ES-I3 (cell line): ENCODE results near the gene FOXE1.

ENCODE experiments used
- H3K36me3 ChIP-seq: 2 replicates; pipeline ENCODE4 v1.6.1; 2013; ENCODE audit warnings: mild to moderate bottlenecking, low read length, control low read depth, moderate library complexity; ENCODE audit not compliant: insufficient read depth
- H3K4me1 ChIP-seq: 2 replicates; pipeline ENCODE4 v1.6.1; 2013; ENCODE audit warnings: mild to moderate bottlenecking, control low read depth, low read length; ENCODE audit not compliant: insufficient read depth
- H3K9ac ChIP-seq: 2 replicates; pipeline ENCODE4 v1.6.1; 2013; ENCODE audit warnings: low read depth, mild to moderate bottlenecking, low read length, moderate library complexity
- H3K9me3 ChIP-seq: 2 replicates; pipeline ENCODE4 v1.6.1; 2013; ENCODE audit warnings: mild to moderate bottlenecking, low read length, moderate library complexity; ENCODE audit not compliant: control insufficient read depth, insufficient read depth

FOXE1 gene

DNA sequence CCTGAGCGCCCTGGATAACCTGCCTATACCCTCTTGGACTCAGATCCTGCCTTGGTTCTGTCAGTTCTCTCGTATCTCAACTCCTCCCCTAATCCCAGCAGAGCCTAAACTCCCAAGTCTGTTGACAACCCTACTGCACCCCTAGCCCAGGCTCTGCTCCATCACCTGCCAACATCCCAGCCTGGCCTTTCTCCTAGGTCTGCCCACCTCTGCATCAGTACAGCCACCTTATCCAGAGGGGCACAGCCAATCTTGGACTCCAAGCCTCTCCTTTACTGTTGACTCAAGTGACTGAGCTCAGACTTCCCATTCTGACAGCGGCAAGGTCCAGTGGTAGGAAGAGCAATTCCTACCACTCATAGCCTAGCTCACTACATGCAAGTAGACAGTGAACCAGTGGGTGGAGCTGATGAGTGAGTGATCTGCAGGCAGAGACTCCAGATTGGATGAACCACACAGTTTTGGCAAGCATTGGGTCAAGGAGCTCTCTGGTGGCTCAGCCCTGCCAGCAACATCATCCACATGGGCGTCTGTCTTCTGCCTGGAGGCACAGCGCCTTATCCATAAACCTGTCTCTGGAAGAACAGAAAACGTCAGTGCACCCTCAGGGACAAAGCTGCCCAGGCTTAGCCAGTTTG is 42.8 kb downstream of the FOXE1 start:
- H3K9ac ChIP-seq: no peak overlapping the region
- no peaks in the 10 kb centered on the region for H3K36me3 ChIP-seq
- H3K9me3 ChIP-seq: no peaks in the 10 kb centered on the region
- H3K4me1 ChIP-seq: no peaks in the 10 kb centered on the region

- H3K4me1 ChIP-seq: no peaks in the 10 kb centered on the region
- H3K9me3 ChIP-seq: no peaks in the 10 kb centered on the region
- no peaks in the 10 kb centered on the region for H3K36me3 ChIP-seq
- no peak overlapping the region for H3K9ac ChIP-seq
Measured at GRCh38 chr9:97900103-97900737, 47.2 kb downstream of the FOXE1 start.

DNA sequence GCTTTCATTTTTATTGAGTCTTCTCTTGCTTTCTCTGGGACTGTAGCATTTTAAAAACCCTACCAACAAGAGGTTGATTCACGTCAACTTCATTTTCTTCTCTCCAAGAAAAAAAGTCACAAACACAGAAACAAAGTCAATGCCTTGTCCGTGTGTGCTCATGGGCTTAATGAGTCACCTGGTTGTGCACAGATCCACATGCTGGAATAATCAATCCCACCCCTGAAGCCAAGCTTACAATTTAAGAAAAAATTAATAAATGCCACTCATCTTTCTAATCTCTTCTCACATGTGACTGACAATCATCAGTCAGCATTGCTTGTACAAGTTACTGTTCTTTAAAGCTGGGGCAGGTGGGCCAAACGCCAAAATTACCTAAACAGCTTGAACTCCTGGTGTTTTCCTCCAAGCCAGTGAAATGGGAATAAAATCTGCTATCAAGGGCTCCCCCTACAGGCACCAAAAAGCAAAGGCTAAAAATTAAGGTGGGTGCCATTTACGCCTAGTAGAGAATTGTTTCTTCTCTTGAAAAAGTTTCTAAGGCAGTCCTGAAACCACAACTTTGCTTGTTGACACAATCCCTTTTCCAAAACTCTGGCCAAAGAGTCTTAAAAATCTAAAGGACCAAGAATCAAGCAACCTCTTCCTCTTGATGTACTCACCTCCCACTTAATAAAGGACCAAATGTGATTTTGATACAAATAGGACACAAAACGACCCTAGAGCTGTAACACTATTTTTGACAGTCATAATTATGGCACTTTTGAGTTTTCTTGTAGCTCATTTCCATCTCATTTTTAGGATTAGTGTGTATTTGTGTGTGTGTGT is 47.9 kb downstream of the FOXE1 start:
- H3K36me3 ChIP-seq: no peaks in the 10 kb centered on the region
- H3K9ac ChIP-seq: no peak overlapping the region
- H3K9me3 ChIP-seq: no peaks in the 10 kb centered on the region

GRCh38 chr9:97903177-97903576 is 50.2 kb downstream of the FOXE1 start:
- Histone ChIP-seq H3K36me3 (no peaks in the 10 kb centered on the region), H3K9ac (no peak overlapping the region), H3K4me1 (no peaks in the 10 kb centered on the region), H3K9me3 (no peaks in the 10 kb centered on the region)

More for the DNA sequence above, 47.9 kb downstream of the FOXE1 start:
- H3K4me1 ChIP-seq: no peaks in the 10 kb centered on the region

GRCh38 chr9:97904725-97905124 is 51.7 kb downstream of the FOXE1 start:
- Histone ChIP-seq H3K36me3 (no peaks in the 10 kb centered on the region), H3K9me3 (no peaks in the 10 kb centered on the region), H3K4me1 (no peaks in the 10 kb centered on the region), H3K9ac (no peak overlapping the region)

- Histone ChIP-seq H3K4me1 (no peaks in the 10 kb centered on the region), H3K9me3 (no peaks in the 10 kb centered on the region), H3K36me3 (no peaks in the 10 kb centered on the region), H3K9ac (no peak overlapping the region)
Measured at GRCh38 chr9:97905228-97905627, 52.2 kb downstream of the FOXE1 start.
